GM18858 (cell line): ENCODE data around the gene GNAZ.

Experiments used
- ATAC-seq: cut with Tn5 transposase; IDR thresholded peaks from one replicate; pipeline ENCODE4 v1.9.1; 2021; ENCODE audit not compliant: unreplicated experiment

GNAZ gene

GRCh38 chr22:23063539-23064380 is 6.6 kb upstream of the GNAZ start:
- ATAC-seq: no peak

- no peak for ATAC-seq
Observed at GRCh38 chr22:23064381-23065068, 5.8 kb upstream of the GNAZ start.

- no peak for ATAC-seq
Observed at GRCh38 chr22:23065069-23065451, 5.3 kb upstream of the GNAZ start.

- ATAC-seq: no peak
Observed at GRCh38 chr22:23065495-23066122, 4.7 kb upstream of the GNAZ start.

GRCh38 chr22:23066200-23067022 is 3.9 kb upstream of the GNAZ start:
- ATAC-seq: no peak

- no peak for ATAC-seq
Observed at GRCh38 chr22:23067023-23067650, 3.2 kb upstream of the GNAZ start.

- no peak for ATAC-seq
Observed at GRCh38 chr22:23067691-23068090, 2.6 kb upstream of the GNAZ start.

GRCh38 chr22:23068096-23068831 is 2.1 kb upstream of the GNAZ start:
- ATAC-seq: no peak

GRCh38 chr22:23068832-23069385 is 1.4 kb upstream of the GNAZ start:
- no peak for ATAC-seq

GRCh38 chr22:23069502-23070357 is 589 bp upstream of the GNAZ start:
- peak; percentile 55 for ATAC-seq

GRCh38 chr22:23071230-23072076 is 1.1 kb downstream of the GNAZ start:
- no peak for ATAC-seq

GRCh38 chr22:23072077-23072910 is 2.0 kb downstream of the GNAZ start:
- no peak for ATAC-seq

GRCh38 chr22:23072911-23073491 is 2.7 kb downstream of the GNAZ start:
- ATAC-seq: no peak

- no peak for ATAC-seq
Observed at GRCh38 chr22:23073526-23074229, 3.4 kb downstream of the GNAZ start.

GRCh38 chr22:23074451-23074850 is 4.1 kb downstream of the GNAZ start:
- no peak for ATAC-seq

GRCh38 chr22:23075050-23075449 is 4.7 kb downstream of the GNAZ start:
- no peak for ATAC-seq
